MG63 (cell line): ENCODE results near the gene ZIC5. TPM values are rescaled to one million over a fixed set of nuclear protein-coding genes. Genes with fewer than 3 reads are reported as not detected.
"Not testable (repeated sequence)": the region's sequence is repeated elsewhere in the genome, so short reads cannot be mapped to it uniquely, and the experiment has no call there.

Experiments
- DNase-seq: peaks from one replicate; pipeline ENCODE4 v3.0.0-alpha.2; 2020
- H3K27me3 ChIP-seq: fragments of 250-450 bp; sonication (Bioruptor Pico); 2 replicates; pipeline ENCODE4 v1.5.1; 2020; ENCODE audit warnings: mild to moderate bottlenecking, moderate library complexity
- H3K36me3 ChIP-seq: fragments of 250-450 bp; sonication (Bioruptor Pico); 2 replicates; pipeline ENCODE4 v1.5.1; 2020; ENCODE audit warnings: mild to moderate bottlenecking, moderate library complexity
- H3K4me3 ChIP-seq: fragments of 250-450 bp; sonication (Bioruptor Pico); 2 replicates; pipeline ENCODE4 v1.5.1; 2020; ENCODE audit warnings: mild to moderate bottlenecking, moderate library complexity
- H3K9me3 ChIP-seq: fragments of 250-450 bp; sonication (Bioruptor Pico); 2 replicates; pipeline ENCODE4 v1.5.1; 2020; ENCODE audit warnings: mild to moderate bottlenecking, moderate library complexity
- total RNA-seq: library from RNA; depleted of rRNA; stranded (reverse); fragments of >200 nt; shearing (Covaris generic); gene quantifications from 2 replicates; pipeline ENCODE4 v1.2.3, GENCODE V29; 2014; ENCODE audit warnings: low replicate concordance

The ZIC5 gene
- total RNA-seq, 1 experiment from 2014 or later: 1.8 TPM

DNA sequence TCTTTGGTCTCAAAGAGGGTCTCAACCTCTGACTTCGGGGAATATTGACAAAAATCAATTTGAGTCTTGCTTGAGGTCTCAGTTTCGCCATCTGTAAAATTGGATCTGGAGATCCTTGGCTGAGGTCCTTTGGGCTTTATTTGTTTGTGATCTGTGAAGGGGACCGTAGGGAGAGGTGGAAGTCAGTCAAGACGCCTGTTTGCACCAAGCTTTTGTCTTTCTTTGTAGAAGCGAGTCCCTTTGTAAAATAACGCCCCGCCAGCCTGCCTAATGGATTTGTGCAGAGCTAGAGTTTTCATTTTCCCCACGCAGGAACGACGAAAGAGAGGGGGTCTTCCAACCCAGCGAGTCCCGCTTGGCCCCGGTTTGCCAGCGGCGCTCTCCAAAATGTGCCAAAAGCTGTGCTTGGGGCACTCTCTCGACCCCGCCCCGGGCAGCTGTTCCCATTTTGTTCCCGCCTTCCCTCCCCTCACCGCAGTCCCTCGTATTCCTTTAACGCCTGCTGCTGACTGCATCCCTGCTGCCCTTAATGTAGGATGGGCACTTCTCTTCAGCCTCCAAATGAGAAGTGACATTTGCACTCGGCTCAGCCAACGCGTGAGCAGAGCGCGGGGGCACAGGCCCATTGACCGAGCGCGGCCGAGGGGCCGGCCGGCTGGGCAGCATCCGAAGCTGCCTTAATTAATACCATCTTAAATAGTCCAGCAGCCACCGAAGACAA lies 13.0 kb downstream of the ZIC5 start:
- DNase-seq: no peak
- Histone ChIP-seq H3K27me3 (no peaks in the 10 kb centered on the region), H3K4me3 (no peak overlapping the region), H3K36me3 (no peaks in the 10 kb centered on the region; the same call in 1 of the 2 replicates), H3K9me3 (no peaks in the 10 kb centered on the region)

- H3K9me3 ChIP-seq: no peaks in the 10 kb centered on the region
- H3K4me3 ChIP-seq: peak overlapping the region; percentile 54
- H3K36me3 ChIP-seq: no peaks in the 10 kb centered on the region; the same call in 1 of the 2 replicates
- H3K27me3 ChIP-seq: no peaks in the 10 kb centered on the region
- DNase-seq: peak; percentile 69
Observed at GRCh38 chr13:99956473-99957349, 14.9 kb downstream of the ZIC5 start.

DNA sequence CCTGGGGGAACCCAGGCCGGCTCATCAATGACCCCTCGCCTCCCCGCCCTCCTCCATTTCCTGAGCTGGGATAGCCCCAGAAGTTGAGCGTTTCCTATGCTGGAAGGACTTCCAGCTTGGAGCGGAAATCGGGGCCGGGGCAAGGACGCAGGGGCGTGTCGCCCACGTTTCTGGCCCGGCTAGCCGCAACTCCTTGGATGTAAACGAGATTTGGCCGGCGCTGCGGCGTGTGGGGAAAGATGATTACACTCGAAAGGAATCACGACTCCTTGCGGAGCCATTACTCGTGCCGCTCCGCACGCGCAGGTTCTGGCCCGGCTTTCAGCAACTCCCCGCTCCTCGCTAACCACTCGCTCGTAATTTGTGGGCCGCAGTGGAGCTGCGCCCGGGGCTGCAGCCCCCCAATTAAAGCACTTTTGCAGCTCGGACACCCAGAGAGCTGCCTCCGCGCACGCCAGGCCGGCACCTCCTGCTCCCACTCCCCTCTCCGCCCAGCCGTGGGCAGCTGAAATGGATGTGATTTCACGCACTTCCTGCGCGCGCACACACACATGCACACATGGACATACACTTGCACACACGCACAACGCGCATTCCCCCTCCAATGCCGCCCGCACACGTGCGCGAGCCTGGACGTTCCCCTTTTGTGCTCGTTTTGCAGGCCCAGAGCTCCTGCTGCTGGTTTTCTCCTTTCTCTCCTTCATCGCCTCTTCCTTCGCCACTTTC lies 15.7 kb downstream of the ZIC5 start:
- no peaks in the 10 kb centered on the region; the same call in 1 of the 2 replicates for H3K36me3 ChIP-seq
- H3K9me3 ChIP-seq: no peaks in the 10 kb centered on the region
- H3K4me3 ChIP-seq: peak overlapping the region; percentile 54
- DNase-seq: peak; percentile 97
- no peaks in the 10 kb centered on the region for H3K27me3 ChIP-seq

GRCh38 chr13:99955107-99955746 lies 16.3 kb downstream of the ZIC5 start:
- DNase-seq: no peak
- Histone ChIP-seq H3K36me3 (no peaks in the 10 kb centered on the region; the same call in 1 of the 2 replicates), H3K4me3 (peak overlapping the region; percentile 54), H3K27me3 (no peaks in the 10 kb centered on the region), H3K9me3 (no peaks in the 10 kb centered on the region)

DNA sequence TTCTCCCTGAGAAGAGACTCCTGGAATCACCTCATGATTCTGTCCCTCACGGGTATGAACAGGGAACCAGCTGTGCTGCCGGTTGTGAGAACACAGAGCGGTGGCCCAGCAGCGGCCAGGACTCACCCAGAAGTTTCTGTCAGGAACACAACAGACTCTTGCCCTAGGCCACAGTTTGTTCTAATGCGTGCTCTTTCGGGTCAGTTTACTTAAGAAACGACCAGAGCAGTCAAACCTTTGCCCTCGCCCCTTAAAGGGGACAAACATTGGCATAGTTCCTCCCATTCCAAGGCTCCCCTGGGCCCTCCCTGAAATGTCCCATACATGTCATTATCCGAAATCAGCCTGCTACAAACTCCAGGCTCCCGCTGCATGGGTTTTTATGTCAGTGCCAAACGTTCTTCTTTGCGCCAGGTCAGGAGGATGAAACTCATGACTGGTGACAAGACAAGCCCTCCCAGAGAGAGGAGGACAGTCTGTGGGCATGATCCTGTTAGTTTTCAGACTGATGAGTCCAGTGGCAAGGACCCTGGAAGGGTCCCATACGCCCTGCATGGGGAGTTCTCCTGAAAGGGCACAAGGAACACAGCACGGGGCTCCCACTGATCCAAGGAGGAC lies 18.3 kb downstream of the ZIC5 start:
- DNase-seq: no peak
- no peaks in the 10 kb centered on the region for H3K27me3 ChIP-seq
- no peaks in the 10 kb centered on the region; the same call in 1 of the 2 replicates for H3K36me3 ChIP-seq
- no peak overlapping the region for H3K4me3 ChIP-seq
- H3K9me3 ChIP-seq: no peaks in the 10 kb centered on the region

DNA sequence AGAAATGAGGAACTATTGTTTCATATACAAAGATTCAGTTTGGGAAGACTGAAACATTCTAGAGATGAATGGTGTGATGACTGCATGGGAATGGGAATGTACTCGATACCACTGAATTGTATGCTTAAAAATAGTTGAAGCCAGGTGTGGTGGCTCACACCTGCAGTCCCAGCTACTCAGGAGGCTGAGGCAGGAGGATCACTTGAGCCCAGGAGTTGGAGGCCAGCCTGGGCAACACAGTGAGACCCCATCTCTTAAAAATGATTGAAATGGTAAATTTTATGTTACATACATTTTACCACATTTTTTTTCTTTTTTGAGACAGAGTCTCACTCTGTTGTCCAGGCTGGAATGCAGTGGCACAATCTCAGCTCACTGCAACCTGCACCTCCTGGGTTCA lies 19.9 kb downstream of the ZIC5 start:
- not testable (repeated sequence) for H3K36me3 ChIP-seq, H3K4me3 ChIP-seq, H3K27me3 ChIP-seq, H3K9me3 ChIP-seq, DNase-seq

GRCh38 chr13:99949679-99950413 lies 21.7 kb downstream of the ZIC5 start:
- Histone ChIP-seq H3K36me3 (no peaks in the 10 kb centered on the region; the same call in 1 of the 2 replicates), H3K9me3 (no peaks in the 10 kb centered on the region), H3K27me3 (no peaks in the 10 kb centered on the region), H3K4me3 (no peak overlapping the region)
- DNase-seq: no peak

- Histone ChIP-seq H3K4me3 (no peak overlapping the region), H3K36me3 (no peaks in the 10 kb centered on the region; the same call in none of the 2 replicates), H3K9me3 (no peaks in the 10 kb centered on the region), H3K27me3 (no peaks in the 10 kb centered on the region)
- DNase-seq: no peak
Observed at GRCh38 chr13:99948907-99949678, 22.5 kb downstream of the ZIC5 start.

GRCh38 chr13:99948411-99948810 lies 23.2 kb downstream of the ZIC5 start:
- DNase-seq: no peak
- Histone ChIP-seq H3K9me3 (no peaks in the 10 kb centered on the region), H3K27me3 (no peaks in the 10 kb centered on the region), H3K4me3 (no peak overlapping the region), H3K36me3 (no peaks in the 10 kb centered on the region; the same call in none of the 2 replicates)

DNA sequence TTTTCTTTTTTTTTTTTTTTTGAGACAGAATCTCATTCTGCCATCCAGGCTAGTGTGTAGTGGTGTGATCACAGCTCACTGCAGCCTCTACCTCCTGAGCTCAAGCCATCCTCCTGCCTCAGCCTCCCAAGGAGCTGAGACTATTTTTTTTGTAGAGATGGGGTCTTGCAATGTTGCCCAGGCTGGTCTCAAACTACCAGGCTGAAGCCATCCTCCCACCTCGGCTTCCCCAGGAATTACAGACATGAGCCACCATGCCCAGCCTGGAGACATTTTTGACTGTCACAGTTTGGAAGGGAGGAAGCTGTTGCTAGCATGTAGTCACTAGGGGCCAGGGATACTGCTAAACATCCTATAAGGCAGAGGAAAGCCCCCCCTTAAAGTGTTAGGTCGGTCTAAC lies 23.9 kb downstream of the ZIC5 start:
- DNase-seq: no peak
- no peaks in the 10 kb centered on the region; the same call in 1 of the 2 replicates for H3K36me3 ChIP-seq
- no peak overlapping the region for H3K4me3 ChIP-seq
- H3K27me3 ChIP-seq: no peaks in the 10 kb centered on the region
- H3K9me3 ChIP-seq: no peaks in the 10 kb centered on the region

DNA sequence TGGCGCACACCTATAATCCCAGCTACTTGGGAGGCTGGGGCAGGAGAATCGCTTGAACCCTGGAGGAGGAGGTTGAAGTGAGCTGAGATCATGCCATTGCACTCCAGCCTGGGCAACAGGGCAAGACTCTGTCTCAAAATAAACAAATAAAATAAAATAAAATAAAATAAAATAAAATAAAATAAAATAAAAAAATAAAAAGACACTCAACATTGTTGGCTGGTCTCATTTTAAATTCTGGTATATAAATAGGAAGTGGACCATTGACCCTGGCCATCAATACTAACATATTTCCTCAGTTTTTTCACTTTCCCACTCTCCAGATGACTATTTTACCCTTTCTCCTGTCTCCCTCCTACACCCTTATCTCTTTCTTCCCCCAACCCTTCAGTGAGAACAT lies 26.1 kb downstream of the ZIC5 start:
- H3K27me3 ChIP-seq, DNase-seq: not testable (repeated sequence)

DNA sequence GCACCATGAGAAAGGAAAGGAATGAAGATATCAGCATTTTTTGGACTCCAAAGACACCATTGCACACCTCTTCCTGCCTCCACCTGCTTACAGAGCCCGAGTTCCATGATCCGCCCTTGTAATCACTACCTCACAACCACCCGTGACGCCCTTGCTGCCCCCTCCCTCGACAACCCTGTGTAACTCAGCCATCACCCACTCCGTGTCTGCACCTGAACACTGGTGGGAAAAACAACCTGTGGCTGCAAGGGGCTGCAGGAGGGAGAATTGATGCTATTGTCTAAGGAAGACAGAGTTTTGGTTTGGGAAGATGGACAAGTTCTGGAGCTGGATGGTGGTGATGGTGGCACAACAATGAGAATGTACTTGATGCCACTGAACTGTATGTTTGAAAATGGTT lies 27.0 kb downstream of the ZIC5 start:
- Histone ChIP-seq H3K4me3 (no peak overlapping the region), H3K36me3 (peaks cover 3% of the 10 kb centered on the region), H3K9me3 (no peaks in the 10 kb centered on the region), H3K27me3 (no peaks in the 10 kb centered on the region)
- DNase-seq: no peak

More for the DNA sequence above, 26.1 kb downstream of the ZIC5 start:
- H3K36me3 ChIP-seq, H3K4me3 ChIP-seq, H3K9me3 ChIP-seq: not testable (repeated sequence)

- Histone ChIP-seq H3K9me3 (no peaks in the 10 kb centered on the region), H3K4me3 (no peak overlapping the region), H3K36me3 (peaks cover 3% of the 10 kb centered on the region), H3K27me3 (no peaks in the 10 kb centered on the region)
- DNase-seq: no peak
Observed at GRCh38 chr13:99944102-99944501, 27.5 kb downstream of the ZIC5 start.

- no peak for DNase-seq
- Histone ChIP-seq H3K4me3 (no peak overlapping the region), H3K27me3 (no peaks in the 10 kb centered on the region), H3K9me3 (no peaks in the 10 kb centered on the region), H3K36me3 (peaks cover 3% of the 10 kb centered on the region)
Observed at GRCh38 chr13:99941911-99942310, 29.7 kb downstream of the ZIC5 start.

DNA sequence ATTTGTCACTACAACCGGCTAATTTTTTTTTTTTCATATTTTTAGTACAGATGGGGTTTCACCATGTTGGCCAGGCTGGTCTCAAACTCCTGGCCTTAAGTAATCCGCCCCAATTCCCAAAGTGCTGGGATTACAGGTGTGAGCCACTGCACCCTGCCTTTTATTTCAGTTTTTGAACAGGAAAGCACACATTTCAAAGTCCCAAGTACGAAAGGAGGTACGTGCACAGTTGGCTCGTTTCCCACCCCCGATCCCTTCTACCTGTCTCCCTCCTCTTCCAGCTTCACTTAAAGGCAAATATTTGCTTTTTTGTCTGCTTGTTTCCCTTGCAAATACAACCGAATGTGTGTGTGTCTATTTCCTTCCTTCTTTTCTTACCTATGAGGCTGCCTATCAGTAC lies 30.5 kb downstream of the ZIC5 start:
- DNase-seq: no peak
- H3K9me3 ChIP-seq: no peaks in the 10 kb centered on the region
- H3K4me3 ChIP-seq: no peak overlapping the region
- no peaks in the 10 kb centered on the region for H3K27me3 ChIP-seq
- H3K36me3 ChIP-seq: peaks cover 3% of the 10 kb centered on the region
